ENCODE data around the gene UBXN11.
"Not testable (repeated sequence)": the region's sequence is repeated elsewhere in the genome, so short reads cannot be mapped to it uniquely, and the experiment has no call there.

UBXN11 gene

GRCh38 chr1:26324550-26324949 lies 18.1 kb upstream of the UBXN11 start:
- no peak for DNase-seq (ENCODE audit: low spot score in 2 of 2)
- H3K9me3 Mint-ChIP-seq = no peaks in the 10 kb centered on the region
- peak overlapping the region; percentile 61 for H3K27ac Mint-ChIP-seq
- peaks cover 21% of the 10 kb centered on the region for H3K36me3 Mint-ChIP-seq
- no peaks in the 10 kb centered on the region for H3K27me3 Mint-ChIP-seq
- ATAC-seq (ENCODE audit: low read depth) = no peak
- peaks cover 29% of the 10 kb centered on the region for H3K4me1 Mint-ChIP-seq
- H3K4me3 Mint-ChIP-seq = no peak overlapping the region

- no peak overlapping the region for H3K4me3 Mint-ChIP-seq
Measured at GRCh38 chr1:26323382-26323781, 16.9 kb upstream of the UBXN11 start.

GRCh38 chr1:26322042-26322331 lies 15.6 kb upstream of the UBXN11 start:
- DNase-seq (ENCODE audit: low spot score in 2 of 2) (no peak), ATAC-seq (ENCODE audit: low read depth) (no peak)
- H3K4me3 Mint-ChIP-seq = no peak overlapping the region
- no peak overlapping the region for H3K27ac Mint-ChIP-seq
- peaks cover 35% of the 10 kb centered on the region for H3K36me3 Mint-ChIP-seq
- H3K27me3 Mint-ChIP-seq = no peaks in the 10 kb centered on the region
- no peaks in the 10 kb centered on the region for H3K9me3 Mint-ChIP-seq
- peaks cover 36% of the 10 kb centered on the region for H3K4me1 Mint-ChIP-seq

More at GRCh38 chr1:26323382-26323781, 16.9 kb upstream of the UBXN11 start:
- H3K36me3 Mint-ChIP-seq = peaks cover 28% of the 10 kb centered on the region
- DNase-seq (ENCODE audit: low spot score in 2 of 2) = no peak
- peak overlapping the region; percentile 26 for H3K27ac Mint-ChIP-seq
- H3K27me3 Mint-ChIP-seq = no peaks in the 10 kb centered on the region
- ATAC-seq (ENCODE audit: low read depth) = no peak
- H3K4me1 Mint-ChIP-seq = peaks cover 29% of the 10 kb centered on the region
- H3K9me3 Mint-ChIP-seq = no peaks in the 10 kb centered on the region

- H3K36me3 Mint-ChIP-seq = peaks cover 35% of the 10 kb centered on the region
- no peaks in the 10 kb centered on the region for H3K27me3 Mint-ChIP-seq
- ATAC-seq (ENCODE audit: low read depth) (peak; percentile 77), DNase-seq (ENCODE audit: low spot score in 2 of 2) (peak; percentile 96 to 99)
- H3K9me3 Mint-ChIP-seq = no peaks in the 10 kb centered on the region
- H3K27ac Mint-ChIP-seq = peak overlapping the region; percentile 32
- peak overlapping the region; percentile 93 for H3K4me3 Mint-ChIP-seq
- H3K4me1 Mint-ChIP-seq = peaks cover 40% of the 10 kb centered on the region
Measured at GRCh38 chr1:26321315-26322041, 15.0 kb upstream of the UBXN11 start.

- H3K4me1 Mint-ChIP-seq = peaks cover 45% of the 10 kb centered on the region
- H3K36me3 Mint-ChIP-seq = peaks cover 35% of the 10 kb centered on the region
- ATAC-seq (ENCODE audit: low read depth) = peak; percentile 7
- no peak for DNase-seq (ENCODE audit: low spot score in 2 of 2)
- H3K4me3 Mint-ChIP-seq = peak overlapping the region; percentile 96
- H3K9me3 Mint-ChIP-seq = no peaks in the 10 kb centered on the region
- H3K27me3 Mint-ChIP-seq = no peaks in the 10 kb centered on the region
- H3K27ac Mint-ChIP-seq = peak overlapping the region; percentile 81
Measured at GRCh38 chr1:26320896-26321295, 14.5 kb upstream of the UBXN11 start.

- Mint-ChIP-seq H3K36me3 (peaks cover 29% of the 10 kb centered on the region), H3K4me3 (peak overlapping the region; percentile 96), H3K4me1 (peaks cover 57% of the 10 kb centered on the region), H3K27ac (peak overlapping the region; percentile 81), H3K9me3 (peaks cover under 1% of the 10 kb centered on the region), H3K27me3 (no peaks in the 10 kb centered on the region)
- DNase-seq (ENCODE audit: low spot score in 2 of 2) (no peak), ATAC-seq (ENCODE audit: low read depth) (no peak)
Measured at GRCh38 chr1:26318338-26319064, 12.1 kb upstream of the UBXN11 start.

GRCh38 chr1:26317612-26318337 lies 11.3 kb upstream of the UBXN11 start, which contains the start of gene CD52:
Gene CD52, plus strand, starts transcription at chr1:26317958. Its CDS starts 60 bp downstream, at chr1:26318018.
- Mint-ChIP-seq H3K36me3 (peaks cover 25% of the 10 kb centered on the region), H3K9me3 (peaks cover 3% of the 10 kb centered on the region), H3K27me3 (no peaks in the 10 kb centered on the region), H3K4me1 (peaks cover 57% of the 10 kb centered on the region), H3K4me3 (peak within 1 kb of the TSS; percentile 96), H3K27ac (peak within 1 kb of the TSS; percentile 81)
- peak; percentile 30 to 60 for DNase-seq (ENCODE audit: low spot score in 2 of 2)
- peak; percentile 66 for ATAC-seq (ENCODE audit: low read depth)

- Mint-ChIP-seq H3K36me3 (peaks cover 23% of the 10 kb centered on the region), H3K4me3 (peak overlapping the region; percentile 96), H3K4me1 (peaks cover 52% of the 10 kb centered on the region), H3K9me3 (peaks cover 3% of the 10 kb centered on the region), H3K27me3 (no peaks in the 10 kb centered on the region), H3K27ac (peak overlapping the region; percentile 81)
- DNase-seq (ENCODE audit: low spot score in 2 of 2) (no peak), ATAC-seq (ENCODE audit: low read depth) (no peak)
Measured at GRCh38 chr1:26317146-26317545, 10.7 kb upstream of the UBXN11 start.

GRCh38 chr1:26315874-26316850 lies 9.7 kb upstream of the UBXN11 start:
- H3K27me3 Mint-ChIP-seq = no peaks in the 10 kb centered on the region
- peaks cover 51% of the 10 kb centered on the region for H3K4me1 Mint-ChIP-seq
- H3K4me3 Mint-ChIP-seq = peak overlapping the region; percentile 69
- H3K36me3 Mint-ChIP-seq = peaks cover 19% of the 10 kb centered on the region
- ATAC-seq (ENCODE audit: low read depth) (peak; percentile 16), DNase-seq (ENCODE audit: low spot score in 2 of 2) (no peak)
- peaks cover 3% of the 10 kb centered on the region for H3K9me3 Mint-ChIP-seq
- H3K27ac Mint-ChIP-seq = peak overlapping the region; percentile 81

GRCh38 chr1:26314501-26314900 lies 8.1 kb upstream of the UBXN11 start:
- ATAC-seq (ENCODE audit: low read depth) = no peak
- Mint-ChIP-seq H3K27me3 (no peaks in the 10 kb centered on the region), H3K27ac (peak overlapping the region; percentile 81), H3K36me3 (peaks cover 15% of the 10 kb centered on the region), H3K4me3 (peak overlapping the region; percentile 69), H3K9me3 (peaks cover 3% of the 10 kb centered on the region), H3K4me1 (peaks cover 44% of the 10 kb centered on the region)
- no peak for DNase-seq (ENCODE audit: low spot score in 2 of 2)

- peak overlapping the region; percentile 96 for H3K27ac Mint-ChIP-seq
- H3K4me1 Mint-ChIP-seq = peaks cover 29% of the 10 kb centered on the region
- ATAC-seq (ENCODE audit: low read depth); H3K9me3 Mint-ChIP-seq; H3K36me3 Mint-ChIP-seq; H3K4me3 Mint-ChIP-seq; H3K27me3 Mint-ChIP-seq; DNase-seq (ENCODE audit: low spot score in 2 of 2): not testable (repeated sequence)
Measured at GRCh38 chr1:26307966-26308899, 1.8 kb upstream of the UBXN11 start.

GRCh38 chr1:26307363-26307781 lies 936 bp upstream of the UBXN11 start:
- H3K4me1 Mint-ChIP-seq = peaks cover 25% of the 10 kb centered on the region
- H3K4me3 Mint-ChIP-seq = peak overlapping the region; percentile 97
- H3K27me3 Mint-ChIP-seq = no peaks in the 10 kb centered on the region
- H3K9me3 Mint-ChIP-seq = no peaks in the 10 kb centered on the region
- no peak for DNase-seq (ENCODE audit: low spot score in 2 of 2)
- H3K27ac Mint-ChIP-seq = peak overlapping the region; percentile 96
- no peak for ATAC-seq (ENCODE audit: low read depth)
- peaks cover 1% of the 10 kb centered on the region for H3K36me3 Mint-ChIP-seq

Measured in memory B cell (primary cell).